HG03558 (cell line): Measurements from ENCODE around the gene CDCA5.

Source experiments
- ATAC-seq: cut with Tn5 transposase; IDR thresholded peaks from one replicate; pipeline ENCODE4 v1.9.1; 2021; ENCODE audit warnings: moderate number of reproducible peaks; ENCODE audit not compliant: unreplicated experiment; ENCODE audit errors: extremely low read depth

CDCA5 gene

GRCh38 chr11:65051398-65051858 is 32.4 kb downstream of the CDCA5 start:
- no peak for ATAC-seq

GRCh38 chr11:65047581-65048422 is 36.0 kb downstream of the CDCA5 start:
- no peak for ATAC-seq

GRCh38 chr11:65045728-65046127 is 38.1 kb downstream of the CDCA5 start:
- ATAC-seq: no peak

GRCh38 chr11:65045061-65045460 is 38.8 kb downstream of the CDCA5 start:
- no peak for ATAC-seq

- no peak for ATAC-seq
Observed at GRCh38 chr11:65043881-65044501, 39.8 kb downstream of the CDCA5 start.

- ATAC-seq: no peak
Observed at GRCh38 chr11:65042891-65043290, 40.9 kb downstream of the CDCA5 start.

GRCh38 chr11:65040847-65041622 is 42.8 kb downstream of the CDCA5 start, which contains the start of gene SAC3D1:
Gene SAC3D1, plus strand, starts transcription at chr11:65041210. Its CDS starts 83 bp downstream, at chr11:65041293.
- peak; percentile 68 for ATAC-seq

- ATAC-seq: no peak
Observed at GRCh38 chr11:65040520-65040846, 43.4 kb downstream of the CDCA5 start.

- no peak for ATAC-seq
Observed at GRCh38 chr11:65036931-65037330, 46.9 kb downstream of the CDCA5 start.

- no peak for ATAC-seq
Observed at GRCh38 chr11:65035579-65035978, 48.3 kb downstream of the CDCA5 start.

- no peak for ATAC-seq
Observed at GRCh38 chr11:65034423-65034822, 49.4 kb downstream of the CDCA5 start.

- no peak for ATAC-seq
Observed at GRCh38 chr11:65032216-65032615, 51.6 kb downstream of the CDCA5 start.
